ENCODE measurements around the gene ZNF138.
"Not testable (repeated sequence)": the region's sequence is repeated elsewhere in the genome, so short reads cannot be mapped to it uniquely, and the experiment has no call there.

Gene ZNF138

GRCh38 chr7:64839910-64840309, 45.7 kb downstream of the ZNF138 start:
- DNase-seq: no peak

- no peak for DNase-seq
These were observed 55.2 kb downstream of the ZNF138 start for GRCh38 chr7:64849250-64849923.

- no peak for DNase-seq
These were observed 55.8 kb downstream of the ZNF138 start for GRCh38 chr7:64849924-64850499.

DNA sequence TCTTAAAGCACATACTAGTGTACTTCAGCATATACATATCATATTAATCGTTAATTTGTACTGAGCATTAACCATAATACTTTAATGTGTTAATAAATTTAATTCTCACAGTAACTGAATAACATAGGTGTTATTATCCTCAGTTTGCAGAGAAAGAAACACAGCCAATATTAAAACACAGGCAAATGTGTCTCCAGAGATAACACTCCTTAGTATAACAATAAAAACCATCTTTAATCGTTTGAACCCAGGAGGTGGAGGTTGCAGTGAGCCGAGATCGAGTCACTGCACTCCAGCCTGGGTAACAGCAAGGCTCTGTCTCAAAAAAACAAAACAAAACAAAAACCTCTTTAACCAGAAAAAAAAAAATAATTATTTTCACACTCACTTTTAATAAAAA, 59.5 kb downstream of the ZNF138 start:
- DNase-seq: no peak

DNA sequence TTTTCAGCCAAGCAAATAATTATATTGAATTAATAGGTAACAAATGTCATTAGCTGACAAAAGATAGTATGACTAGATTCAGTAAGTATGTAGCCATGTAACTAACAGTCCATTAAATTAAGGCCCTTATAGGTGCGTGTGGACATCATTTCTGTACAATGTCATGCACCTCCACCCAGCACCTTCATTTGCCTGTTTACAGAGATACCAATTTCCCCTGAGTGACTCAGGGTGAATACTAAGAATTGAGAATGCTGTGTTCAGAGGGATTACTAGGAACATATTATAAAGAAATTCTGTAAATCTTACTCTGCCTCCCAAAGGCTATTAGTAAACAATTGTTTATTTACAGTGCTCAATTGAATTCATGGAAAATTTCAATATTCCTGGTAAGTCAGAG, 60.7 kb downstream of the ZNF138 start:
- DNase-seq: no peak

GRCh38 chr7:64863021-64863420, 68.8 kb downstream of the ZNF138 start:
- DNase-seq: no peak

- DNase-seq: not testable (repeated sequence)
These were observed 69.3 kb downstream of the ZNF138 start for GRCh38 chr7:64863530-64863929.

GRCh38 chr7:64863969-64864368, 69.7 kb downstream of the ZNF138 start:
- DNase-seq: no peak

- DNase-seq: no peak
These were observed 73.7 kb downstream of the ZNF138 start for GRCh38 chr7:64867863-64868440.

DNA sequence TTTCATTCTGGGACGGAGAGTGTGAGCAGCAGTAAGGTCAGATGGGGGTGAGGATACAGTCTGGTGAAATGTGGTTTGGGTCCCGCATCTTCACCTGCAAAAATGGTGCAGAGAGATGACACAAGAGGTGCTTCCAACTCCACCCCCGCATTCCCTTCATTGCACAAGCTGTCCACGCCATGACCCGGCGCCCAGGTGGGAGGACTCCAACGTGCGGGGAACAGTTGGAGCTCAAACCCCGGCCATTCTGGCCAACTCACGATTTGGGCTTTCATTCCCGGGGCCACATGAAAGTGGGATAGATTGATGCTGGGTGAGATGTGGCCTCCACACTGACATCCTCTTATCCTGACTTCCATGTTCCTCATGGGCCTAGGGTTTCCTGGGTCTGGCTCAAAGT, 74.3 kb downstream of the ZNF138 start:
- no peak for DNase-seq

GRCh38 chr7:64869121-64869725, 75.0 kb downstream of the ZNF138 start:
- DNase-seq: no peak

GRCh38 chr7:64869912-64870562, 75.8 kb downstream of the ZNF138 start:
- no peak for DNase-seq

- no peak for DNase-seq
These were observed 76.4 kb downstream of the ZNF138 start for GRCh38 chr7:64870656-64871055.

GRCh38 chr7:64871761-64872160, 77.5 kb downstream of the ZNF138 start:
- no peak for DNase-seq

DNA sequence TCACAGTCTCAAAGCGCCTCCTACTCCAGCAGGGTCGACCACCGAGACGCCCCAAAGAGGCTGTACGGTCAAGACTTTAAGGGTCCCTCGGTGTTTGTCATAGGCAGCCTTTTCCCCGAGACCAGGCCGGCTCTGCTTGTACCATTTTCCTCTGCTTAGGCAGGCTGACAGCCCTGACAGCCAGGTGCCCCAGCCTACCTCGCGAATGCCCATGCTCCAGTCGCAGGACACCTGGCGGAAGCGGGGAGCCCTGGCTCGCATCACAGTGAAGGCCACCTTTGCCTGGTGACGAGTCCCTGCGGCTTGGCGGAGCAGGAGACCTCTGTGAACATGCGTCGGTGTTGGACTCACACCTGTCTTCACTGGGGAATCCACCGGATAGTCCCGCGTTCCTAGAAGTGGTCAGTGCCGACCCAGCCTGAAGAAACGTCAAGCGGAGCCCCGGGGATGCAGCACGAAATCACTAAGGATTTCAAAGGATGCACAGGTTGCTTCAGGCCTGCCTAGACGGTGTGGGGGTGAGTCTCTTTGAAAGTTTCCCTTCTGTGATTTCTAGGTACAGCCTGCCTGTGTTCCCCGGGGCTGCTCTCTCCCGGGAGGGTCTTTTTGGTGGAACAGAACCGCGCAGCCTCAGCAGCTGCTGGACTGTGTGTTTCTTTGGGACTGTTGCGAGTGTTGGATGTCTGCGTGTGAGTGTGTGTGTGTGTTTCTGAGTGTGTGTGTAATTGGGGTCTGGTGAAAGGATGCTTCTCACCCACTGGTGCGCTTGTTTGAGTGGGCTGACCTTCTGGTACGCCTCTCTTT, 78.3 kb downstream of the ZNF138 start:
- DNase-seq: no peak

GRCh38 chr7:64873155-64873500, 78.9 kb downstream of the ZNF138 start:
- no peak for DNase-seq

GRCh38 chr7:64873517-64873916, 79.3 kb downstream of the ZNF138 start:
- no peak for DNase-seq

DNA sequence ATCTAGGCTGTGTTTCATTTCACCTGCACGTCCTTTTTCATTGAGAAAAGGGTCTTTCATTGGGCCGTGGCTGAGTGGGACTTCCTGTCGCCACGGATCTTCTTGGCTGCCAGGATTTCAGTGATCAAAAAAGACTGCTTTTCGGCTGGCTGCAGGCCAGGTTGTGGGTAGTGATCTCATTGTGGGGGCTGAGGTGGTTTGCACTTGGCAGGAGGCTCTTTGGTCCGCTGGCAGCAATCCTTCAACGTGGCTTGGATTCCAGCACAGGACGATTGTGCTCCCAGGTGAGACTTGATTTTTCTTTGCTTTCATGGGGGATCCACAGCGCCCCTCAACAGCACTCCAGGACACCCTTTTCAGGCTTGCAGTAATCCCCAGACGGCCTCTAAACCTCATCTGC, 79.9 kb downstream of the ZNF138 start:
- no peak for DNase-seq

DNA sequence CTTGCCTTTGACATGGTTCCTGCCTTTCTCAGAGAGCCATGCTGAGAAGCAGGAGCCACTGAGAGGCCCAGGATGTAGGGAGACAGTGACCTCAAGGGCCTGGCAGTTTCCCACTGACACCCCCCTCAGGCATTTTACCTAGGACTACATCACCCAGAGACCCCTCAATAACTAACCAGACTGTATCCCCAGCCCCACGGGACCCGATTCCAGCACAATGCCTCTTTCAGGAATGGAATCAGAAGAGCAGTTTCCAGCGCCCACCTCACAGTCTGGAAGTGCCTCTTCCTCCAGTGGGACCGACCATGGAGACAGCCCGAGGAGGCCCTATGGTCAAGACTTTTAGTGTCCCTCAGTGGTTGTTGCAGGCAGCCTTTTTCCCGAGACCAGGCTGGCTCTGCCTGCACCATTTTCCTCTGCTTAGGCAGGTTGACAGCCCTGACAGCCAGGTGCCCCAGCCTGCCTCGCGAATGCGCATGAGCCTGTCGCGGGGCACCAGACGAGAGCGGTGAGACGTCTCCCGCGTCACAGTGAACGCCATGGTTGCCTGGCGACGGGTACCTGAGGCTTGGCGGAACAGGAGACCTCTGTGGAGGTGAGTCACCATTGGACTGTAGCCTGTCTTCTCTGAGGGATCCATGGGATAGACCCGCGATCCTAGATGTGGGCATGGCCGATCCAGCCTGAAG, 80.5 kb downstream of the ZNF138 start:
- DNase-seq: no peak

- no peak for DNase-seq
These were observed 81.0 kb downstream of the ZNF138 start for GRCh38 chr7:64875258-64875657.

DNA sequence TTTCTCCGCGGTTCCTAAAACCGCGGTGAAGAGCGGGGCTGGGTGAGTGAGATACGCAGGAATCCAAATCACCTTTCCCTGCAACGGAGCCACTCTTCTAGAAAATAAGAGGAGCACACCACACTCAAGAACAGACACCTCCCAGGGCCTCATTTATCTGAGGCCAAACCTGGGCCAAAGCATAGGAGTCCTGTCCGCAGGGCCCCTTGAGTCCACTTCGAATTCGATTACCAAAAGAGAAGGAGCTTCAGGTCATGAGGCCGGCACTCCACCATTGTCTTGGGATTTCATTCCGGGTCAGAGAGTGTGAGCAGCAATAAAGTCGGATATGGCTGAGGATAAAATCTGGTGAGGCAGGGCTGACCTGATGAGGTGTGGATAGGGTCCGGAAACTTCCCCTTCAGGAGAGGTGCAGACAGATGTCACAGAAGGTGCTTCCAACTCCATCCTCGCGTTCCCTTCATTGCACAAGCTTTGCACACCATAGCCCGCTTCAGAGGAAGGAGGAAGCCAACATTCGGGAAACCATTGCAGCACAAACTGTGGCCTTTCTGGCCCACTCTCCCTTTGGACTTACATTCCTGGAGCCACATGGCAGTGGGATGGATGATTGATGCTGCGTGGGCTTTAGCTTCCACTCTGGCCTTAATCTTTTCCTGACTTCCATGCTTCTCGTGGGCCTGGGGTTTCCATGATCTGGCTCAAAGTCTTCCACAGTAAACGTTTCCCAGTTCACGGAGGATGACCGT, 81.6 kb downstream of the ZNF138 start:
- DNase-seq: no peak
